IMR-90 (cell line): ENCODE results near the gene LIN7B. TPM values are rescaled to one million over a fixed set of nuclear protein-coding genes. Genes with fewer than 3 reads are reported as not detected.
A peak's percentile ranks its signal among the peaks of the same experiment; 100 is the strongest.

Experiments
- ATAC-seq: fragments of 200-7000 bp; cut with Tn5 transposase; 2 replicates; pipeline ENCODE4 v1.9.1; 2020; ENCODE audit warnings: low read depth, mild to moderate bottlenecking, moderate library complexity
- BruUV-seq: library from RNA; stranded (reverse); fragments of 400-500 nt; replicated peaks from 2 replicates; lab custom pipeline; 2021; lab: Mats Ljungman, UMichigan
- CTCF ChIA-PET: fragments of 300-600 bp; formaldehyde crosslinking; extraction: SDS; loops from one replicate; lab custom pipeline; 2021; ENCODE audit warnings: antibody characterized with exemption; lab: Yijun Ruan, JAX
- POLR2A ChIA-PET: fragments of 300-600 bp; sonication (Branson Sonifier 250); formaldehyde crosslinking; loops from one replicate; lab custom pipeline; 2022; ENCODE audit warnings: antibody characterized with exemption; ENCODE audit not compliant: unreplicated experiment; lab: Charles Lee
- DNase-seq: peaks from one replicate; pipeline ENCODE4 v3.0.0; 2013
- H2AFZ ChIP-seq: replicated peaks from 2 replicates; pipeline ENCODE3; 2013; ENCODE audit warnings: low read length, mild to moderate bottlenecking; ENCODE audit not compliant: poor library complexity
- H2AK5ac ChIP-seq: 2 replicates; pipeline ENCODE4 v1.6.1; 2013; ENCODE audit warnings: low read depth, low read length, inconsistent platforms
- H2AK9ac ChIP-seq: replicated peaks from 2 replicates; pipeline ENCODE3; 2013; ENCODE audit warnings: mild to moderate bottlenecking, low read depth, low read length, moderate library complexity; ENCODE audit not compliant: poor library complexity
- H2BK120ac ChIP-seq: 2 replicates; pipeline ENCODE4 v1.6.1; 2013; ENCODE audit warnings: low read depth, low read length, inconsistent platforms
- H2BK15ac ChIP-seq: 3 replicates; pipeline ENCODE4 v1.6.1; 2013; ENCODE audit warnings: low read depth, low read length, inconsistent platforms
- H2BK20ac ChIP-seq: 2 replicates; pipeline ENCODE4 v1.6.1; 2013; ENCODE audit warnings: low read depth, mild to moderate bottlenecking, inconsistent platforms, low read length, moderate library complexity
- H2BK5ac ChIP-seq: 2 replicates; pipeline ENCODE4 v1.6.1; 2013; ENCODE audit warnings: mild to moderate bottlenecking, low read depth, low read length, inconsistent platforms; ENCODE audit not compliant: poor library complexity, severe bottlenecking
- H3K14ac ChIP-seq: replicated peaks from 2 replicates; pipeline ENCODE4 v1.6.1; 2013; ENCODE audit warnings: low read depth, low read length, inconsistent platforms
- H3K18ac ChIP-seq: 2 replicates; pipeline ENCODE4 v1.6.1; 2013; ENCODE audit warnings: low read depth, low read length, control low read depth
- H3K23ac ChIP-seq: 2 replicates; pipeline ENCODE4 v1.6.1; 2013; ENCODE audit warnings: low read depth, low read length, inconsistent platforms
- H3K27ac ChIP-seq: 2 replicates; pipeline ENCODE4 v1.5.1; 2013; ENCODE audit warnings: mild to moderate bottlenecking, control low read depth, low read length; ENCODE audit not compliant: insufficient read depth
- H3K27me3 ChIP-seq: 2 replicates; pipeline ENCODE4 v1.6.1; 2013; ENCODE audit warnings: low read length; ENCODE audit not compliant: control insufficient read depth, insufficient read depth
- H3K36me3 ChIP-seq: 2 replicates; pipeline ENCODE4 v1.6.1; 2013; ENCODE audit warnings: low read length, mixed read lengths; ENCODE audit not compliant: control insufficient read depth, insufficient read depth
- H3K4ac ChIP-seq: 2 replicates; pipeline ENCODE4 v1.6.1; 2013; ENCODE audit warnings: low read depth, low read length, inconsistent platforms
- H3K4me1 ChIP-seq: 2 replicates; pipeline ENCODE4 v1.6.1; 2013; ENCODE audit warnings: low read length, mixed read lengths; ENCODE audit not compliant: control insufficient read depth, insufficient read depth
- H3K4me2 ChIP-seq: 2 replicates; pipeline ENCODE4 v1.6.1; 2013; ENCODE audit warnings: low read depth, mild to moderate bottlenecking, control low read depth, low read length, moderate library complexity
- H3K4me3 ChIP-seq: 2 replicates; pipeline ENCODE4 v1.5.1; 2013; ENCODE audit warnings: low read depth, mild to moderate bottlenecking, control low read depth, low read length, moderate library complexity; ENCODE audit not compliant: insufficient read depth
- H3K56ac ChIP-seq: 2 replicates; pipeline ENCODE4 v1.6.1; 2013; ENCODE audit warnings: low read length, inconsistent platforms; ENCODE audit not compliant: insufficient read depth; ENCODE audit errors: extremely low read depth
- H3K79me1 ChIP-seq, 2 experiments: 2 replicates each; pipeline ENCODE4 v1.6.1; 2013; ENCODE audit warnings: low read length in 2 of 2, inconsistent platforms in 1 of 2, low read depth in 1 of 2
- H3K9ac ChIP-seq: 2 replicates; pipeline ENCODE4 v1.6.1; 2013; ENCODE audit warnings: low read depth, low read length, control low read depth
- H3K9me1 ChIP-seq: 2 replicates; pipeline ENCODE4 v1.6.1; 2013; ENCODE audit warnings: low read length, inconsistent platforms; ENCODE audit not compliant: insufficient read depth
- H3K9me3 ChIP-seq: 2 replicates; pipeline ENCODE4 v1.6.1; 2013; ENCODE audit warnings: low read length; ENCODE audit not compliant: control insufficient read depth, insufficient read depth
- H4K20me1 ChIP-seq: 2 replicates; pipeline ENCODE4 v1.6.1; 2013; ENCODE audit warnings: low read length, inconsistent platforms; ENCODE audit not compliant: insufficient read depth
- H4K5ac ChIP-seq: 2 replicates; pipeline ENCODE4 v1.6.1; 2013; ENCODE audit warnings: mild to moderate bottlenecking, low read depth, low read length, control low read depth
- H4K8ac ChIP-seq, 2 experiments: 2 replicates each; pipeline ENCODE4 v1.6.1; 2013; ENCODE audit warnings: low read depth in 2 of 2, low read length in 2 of 2, control low read depth in 1 of 2, inconsistent platforms in 1 of 2
- H4K91ac ChIP-seq: 2 replicates; pipeline ENCODE4 v1.6.1; 2013; ENCODE audit warnings: low read depth, low read length, inconsistent platforms; ENCODE audit not compliant: insufficient read depth
- BHLHE40 ChIP-seq: fragments of 150-350 bp; IDR thresholded peaks from 2 replicates; pipeline ENCODE4 v1.6.1; 2016; ENCODE audit warnings: mild to moderate bottlenecking, low read depth, low read length
- CHD1 ChIP-seq: IDR thresholded peaks from 2 replicates; pipeline ENCODE4 v1.6.1; 2012; ENCODE audit warnings: low read depth, low read length, improper control_type of control experiment
- CTCF ChIP-seq: conservative IDR thresholded peaks from 2 replicates; pipeline ENCODE4 v1.5.1; 2012; ENCODE audit warnings: mild to moderate bottlenecking, low read depth, low read length, improper control_type of control experiment
- ELK1 ChIP-seq: fragments of 150-350 bp; IDR thresholded peaks from 2 replicates; pipeline ENCODE4 v1.6.1; 2016; ENCODE audit warnings: low read depth, mild to moderate bottlenecking, low read length, moderate library complexity, borderline replicate concordance
- FOS ChIP-seq: fragments of 150-350 bp; IDR thresholded peaks from 2 replicates; pipeline ENCODE4 v1.6.1; 2016; ENCODE audit warnings: low read depth, low read length
- MAFK ChIP-seq: IDR thresholded peaks from 2 replicates; pipeline ENCODE4 v1.6.1; 2012; ENCODE audit warnings: low read depth, low read length, improper control_type of control experiment
- MAZ ChIP-seq: IDR thresholded peaks from 2 replicates; pipeline ENCODE4 v1.6.1; 2012; ENCODE audit warnings: low read depth, mild to moderate bottlenecking, low read length, improper control_type of control experiment, moderate library complexity, borderline replicate concordance
- MXI1 ChIP-seq: IDR thresholded peaks from 2 replicates; pipeline ENCODE4 v1.6.1; 2012; ENCODE audit warnings: low read depth, mild to moderate bottlenecking, low read length, moderate library complexity, borderline replicate concordance
- NFE2L2 ChIP-seq: fragments of 150-350 bp; IDR thresholded peaks from 2 replicates; pipeline ENCODE4 v1.6.1; 2016; ENCODE audit warnings: low read depth, mild to moderate bottlenecking, low read length
- POLR2A ChIP-seq: IDR thresholded peaks from 2 replicates; pipeline ENCODE4 v1.6.1; 2012; ENCODE audit warnings: mild to moderate bottlenecking, low read depth, low read length
- RAD21 ChIP-seq: IDR thresholded peaks from 2 replicates; pipeline ENCODE4 v1.6.1; 2012; ENCODE audit warnings: low read length, improper control_type of control experiment
- RCOR1 ChIP-seq: IDR thresholded peaks from 2 replicates; pipeline ENCODE4 v1.6.1; 2012; ENCODE audit warnings: mild to moderate bottlenecking, low read length, improper control_type of control experiment; ENCODE audit not compliant: insufficient replicate concordance
- RFX5 ChIP-seq: IDR thresholded peaks from 2 replicates; pipeline ENCODE4 v1.8.0; 2012; ENCODE audit warnings: low read depth, mild to moderate bottlenecking, low read length, moderate library complexity
- USF2 ChIP-seq: fragments of 150-350 bp; IDR thresholded peaks from 2 replicates; pipeline ENCODE4 v1.6.1; 2017; ENCODE audit warnings: mild to moderate bottlenecking, antibody characterized with exemption, low read length, low read depth
- WGBS, 2 experiments: methylation state at CpG; one replicate each; pipeline versions ENCODE4 v1.1.5 to v1.1.7; 2013; ENCODE audit warnings: missing lambda C conversion rate in 2 of 2; ENCODE audit not compliant: insufficient read length in 1 of 2; ENCODE audit errors: extremely low coverage in 2 of 2; 5-methylcytosine and 5-hydroxymethylcytosine counted together
- dilution Hi-C: fragments of 300-500 bp; cut with HindIII; formaldehyde crosslinking; loops from one replicate; pipeline ENCODE4 v1.14.3; 2018; ENCODE audit warnings: low sequenced_read_pairs; ENCODE audit not compliant: unreplicated experiment
- in situ Hi-C: fragments of 300-500 bp; cut with MboI; formaldehyde crosslinking; loops from 3 replicates; pipeline ENCODE4 v1.14.3; 2019; ENCODE audit warnings: low sequenced_read_pairs, inconsistent platforms, mixed read lengths
- intact Hi-C: fragments of 100-400 bp; cut with micrococcal nuclease; formaldehyde crosslinking; loops from 2 replicates; pipeline ENCODE4 v1.10.0; 2022
- polyA plus RNA-seq, 3 experiments: library from polyadenylated mRNA; depleted of rRNA; stranded (reverse); fragments of >200 nt; gene quantifications; 2 replicates each; pipeline ENCODE4 v1.2.3, GENCODE V29; 2012; ENCODE audit warnings: low replicate concordance in 1 of 3
- total RNA-seq: library from RNA; depleted of rRNA; stranded (reverse); fragments of >200 nt; gene quantifications from 2 replicates; pipeline ENCODE4 v1.2.3, GENCODE V29; 2012

Gene LIN7B
- total and polyA plus RNA-seq, 2 of the 4 experiments (the other 2 are of a cell fraction), result 3.8 to 8.0 TPM

- Histone ChIP-seq H4K5ac (0 out of 2 replicates have a peak overlapping the region, but pooled peaks have one; percentile 3), H2AK9ac (peak overlapping the region; percentile 79), H3K9ac (no peak overlapping the region; the same call in 1 of the 2 replicates), H3K27me3 (no peaks in the 10 kb centered on the region), H2BK15ac (no peak overlapping the region), H2BK120ac (no peak overlapping the region), H4K20me1 (no peaks in the 10 kb centered on the region), H4K91ac (no peak overlapping the region), H4K8ac (peak overlapping the region in 1 of 2 experiments; percentile 54; a peak in 1 of 4 replicates), H2AK5ac (no peak overlapping the region; the same call in 1 of the 2 replicates), H3K23ac (no peak overlapping the region), H3K4me3 (peak overlapping the region; percentile 53), H2AFZ (peak overlapping the region; percentile 98), H3K9me1 (no peaks in the 10 kb centered on the region), H3K18ac (no peak overlapping the region), H3K56ac (no peak overlapping the region), H3K79me1 (0 out of 4 replicates have a peak, but pooled peaks cover 0 to 7% of the 10 kb centered on the region in 2 experiments), H3K14ac (no peak overlapping the region), H2BK5ac (no peak overlapping the region), H3K27ac (no peak overlapping the region), H3K4ac (peak overlapping the region; percentile 69), H3K4me1 (peaks cover 12% of the 10 kb centered on the region), H3K36me3 (no peaks in the 10 kb centered on the region), H3K4me2 (peak overlapping the region; percentile 91), H3K9me3 (no peaks in the 10 kb centered on the region), H2BK20ac (no peak overlapping the region)
- peak; percentile 83 for ATAC-seq
- BruUV-seq, result no TSS peak
- POLR2A ChIA-PET, result no interaction called here
- in situ Hi-C loops, result no loop called here
- peak; percentile 86 for DNase-seq
- WGBS, 2 experiments, result 6% methylated on average over 11 of the region's 49 CpGs; no CpG with 5 or more reads in 1 of the 2 experiments
- CTCF ChIA-PET, result interaction anchor here (2.0 kb wide), 1 partner anchor 51 kb away, joined by 6 read pairs; no protein-coding TSS in a partner anchor
- dilution Hi-C loops, result no loop called here
- intact Hi-C loops, result loop anchor here (1.0 kb wide), 1 partner anchor 30 kb away; the partner anchor contains the start of genes C19orf73 and PPFIA3
- TF ChIP-seq RCOR1 (no peak), FOS (no peak), BHLHE40 (no peak), RAD21 (no peak), NFE2L2 (no peak), MAFK (no peak), RFX5 (no peak), CTCF (no peak), POLR2A (no peak), CHD1 (no peak), ELK1 (no peak), USF2 (no peak), MAZ (no peak), MXI1 (no peak)
Observed at GRCh38 chr19:49148784-49149651, 34.8 kb downstream of the LIN7B start.
